H1 (cell line): ENCODE results near the gene GRK5. TPM values are rescaled to one million over a fixed set of nuclear protein-coding genes. Genes with fewer than 3 reads are reported as not detected.

Experiments used
- CTCF ChIA-PET: fragments of 300-600 bp; sonication (Branson Sonifier 250); formaldehyde crosslinking; loops from one replicate; lab custom pipeline; 2021; ENCODE audit not compliant: partially characterized antibody; lab: Charles Lee
- POLR2A ChIA-PET: fragments of 300-600 bp; sonication (Branson Sonifier 250); formaldehyde crosslinking; loops from one replicate; lab custom pipeline; 2021; ENCODE audit warnings: inconsistent platforms; ENCODE audit not compliant: partially characterized antibody; lab: Charles Lee
- DNase-seq, 2 experiments: peaks; one replicate each; pipeline versions ENCODE4 v3.0.0 to v3.0.0-alpha.2; 2010 to 2022; ENCODE audit warnings: low spot score in 2 of 2, low read depth in 1 of 2, mixed read lengths in 1 of 2
- FAIRE-seq: peaks from 2 replicates; lab custom pipeline; 2011; peaks lifted over from hg19 to GRCh38; lab: Jason Lieb, UNC
- H2AFZ ChIP-seq: 2 replicates; pipeline ENCODE4 v1.8.1; 2012; ENCODE audit warnings: low read length, inconsistent platforms
- H2AK5ac ChIP-seq: 2 replicates; pipeline ENCODE4 v1.6.1; 2013; ENCODE audit warnings: low read depth, low read length
- H2BK120ac ChIP-seq: replicated peaks from 2 replicates; pipeline ENCODE3; 2013; ENCODE audit warnings: low read depth, low read length, inconsistent platforms
- H2BK12ac ChIP-seq: 2 replicates; pipeline ENCODE4 v1.6.1; 2013; ENCODE audit warnings: low read depth, low read length
- H2BK15ac ChIP-seq: 2 replicates; pipeline ENCODE4 v1.6.1; 2013; ENCODE audit warnings: low read length
- H2BK20ac ChIP-seq: 2 replicates; pipeline ENCODE4 v1.6.1; 2013; ENCODE audit warnings: low read length
- H2BK5ac ChIP-seq: 2 replicates; pipeline ENCODE4 v1.6.1; 2013; ENCODE audit warnings: low read depth, low read length
- H3K14ac ChIP-seq: 2 replicates; pipeline ENCODE4 v1.6.1; 2013; ENCODE audit warnings: inconsistent platforms; ENCODE audit not compliant: insufficient read length
- H3K18ac ChIP-seq: 2 replicates; pipeline ENCODE4 v1.6.1; 2013; ENCODE audit warnings: low read length; ENCODE audit errors: extremely low read depth
- H3K23ac ChIP-seq: 2 replicates; pipeline ENCODE4 v1.6.1; 2013; ENCODE audit warnings: inconsistent platforms; ENCODE audit not compliant: insufficient read length
- H3K23me2 ChIP-seq: 2 replicates; pipeline ENCODE4 v1.6.1; 2013; ENCODE audit warnings: low read depth, low read length
- H3K27ac ChIP-seq: 2 replicates; pipeline ENCODE4 v1.6.1; 2011; ENCODE audit warnings: low read depth, low read length, inconsistent platforms
- H3K27me3 ChIP-seq, 4 experiments: replicated peaks in 1 of 4; 1 replicate in 1 of 4; 2 replicates in 3 of 4; pipeline versions ENCODE4 v1.6.1 to v1.8.1; 2011 to 2013; ENCODE audit warnings: low read length in 3 of 4, mild to moderate bottlenecking in 3 of 4, inconsistent platforms in 2 of 4, mixed read lengths in 2 of 4, moderate library complexity in 1 of 4; ENCODE audit not compliant: control insufficient read depth in 3 of 4, insufficient read depth in 3 of 4; ENCODE audit errors: extremely low read depth in 1 of 4
- H3K36me3 ChIP-seq, 4 experiments: 2 replicates each; pipeline versions ENCODE4 v1.6.1 to v1.8.1; 2011 to 2013; ENCODE audit warnings: mild to moderate bottlenecking in 4 of 4, low read length in 3 of 4, moderate library complexity in 2 of 4, control low read depth in 1 of 4, inconsistent platforms in 1 of 4; ENCODE audit not compliant: insufficient read depth in 4 of 4, control insufficient read depth in 2 of 4
- H3K4ac ChIP-seq: replicated peaks from 2 replicates; pipeline ENCODE3; 2013; ENCODE audit warnings: low read length, low read depth, mixed read lengths, inconsistent platforms; ENCODE audit not compliant: insufficient read length
- H3K4me1 ChIP-seq, 4 experiments: replicated peaks in 1 of 4; 1 replicate in 1 of 4; 2 replicates in 3 of 4; pipeline versions ENCODE4 v1.6.1 to v1.8.1; 2011 to 2013; ENCODE audit warnings: low read length in 3 of 4, inconsistent platforms in 2 of 4, mixed read lengths in 1 of 4; ENCODE audit not compliant: insufficient read depth in 4 of 4, control insufficient read depth in 3 of 4
- H3K4me2 ChIP-seq, 2 experiments: 2 replicates each; pipeline versions ENCODE4 v1.6.1 to v1.8.1; 2011 to 2013; ENCODE audit warnings: low read depth in 2 of 2, low read length in 2 of 2, control low read depth in 1 of 2, inconsistent platforms in 1 of 2, mild to moderate bottlenecking in 1 of 2; ENCODE audit not compliant: insufficient read depth in 1 of 2
- H3K4me3 ChIP-seq, 4 experiments: fragments of 200-600, 300-600 bp in 1 of 4; sonication (generic), shearing (Covaris generic), sonication (Bioruptor Twin) in 1 of 4; 2 replicates each; pipeline versions ENCODE4 v1.5.1 to v1.8.1; 2011 to 2016; ENCODE audit warnings: low read length in 4 of 4, low read depth in 3 of 4, control low read depth in 2 of 4, inconsistent platforms in 2 of 4, mild to moderate bottlenecking in 2 of 4, mixed read lengths in 1 of 4, moderate library complexity in 1 of 4; ENCODE audit not compliant: insufficient read depth in 2 of 4; ENCODE audit errors: extremely low read depth in 1 of 4
- H3K56ac ChIP-seq: replicated peaks from 2 replicates; pipeline ENCODE3; 2013; ENCODE audit warnings: low read depth, mild to moderate bottlenecking, mixed read lengths, low read length, inconsistent platforms; ENCODE audit not compliant: insufficient read length
- H3K79me1 ChIP-seq: 2 replicates; pipeline ENCODE4 v1.6.1; 2013; ENCODE audit warnings: low read depth, low read length, control low read depth
- H3K79me2 ChIP-seq, 2 experiments: 2 replicates each; pipeline versions ENCODE4 v1.6.1 to v1.8.1; 2012 to 2013; ENCODE audit warnings: low read length in 2 of 2, mild to moderate bottlenecking in 2 of 2, inconsistent platforms in 1 of 2; ENCODE audit not compliant: insufficient read depth in 2 of 2, control insufficient read depth in 1 of 2
- H3K9ac ChIP-seq, 4 experiments: replicated peaks in 1 of 4; 1 replicate in 1 of 4; 2 replicates in 3 of 4; pipeline versions ENCODE4 v1.6.1 to v1.8.1; 2011 to 2013; ENCODE audit warnings: low read depth in 3 of 4, low read length in 3 of 4, control low read depth in 2 of 4, mild to moderate bottlenecking in 2 of 4, moderate library complexity in 2 of 4, inconsistent platforms in 1 of 4; ENCODE audit errors: extremely low read depth in 1 of 4
- H3K9me3 ChIP-seq, 2 experiments: 2 replicates each; pipeline versions ENCODE4 v1.6.1 to v1.8.1; 2012 to 2013; ENCODE audit warnings: mild to moderate bottlenecking in 2 of 2, moderate library complexity in 2 of 2, control low read depth in 1 of 2, inconsistent platforms in 1 of 2, low read depth in 1 of 2, low read length in 1 of 2, mixed read lengths in 1 of 2; ENCODE audit not compliant: insufficient read depth in 2 of 2
- H4K20me1 ChIP-seq, 2 experiments: replicated peaks in 1 of 2; 2 replicates each; pipeline versions ENCODE3 to v1.8.1; 2011 to 2013; ENCODE audit warnings: inconsistent platforms in 2 of 2, low read length in 2 of 2, mild to moderate bottlenecking in 1 of 2; ENCODE audit not compliant: insufficient read depth in 2 of 2, control insufficient read depth in 1 of 2
- H4K5ac ChIP-seq: 2 replicates; pipeline ENCODE4 v1.6.1; 2013; ENCODE audit warnings: low read length, low read depth, mixed read lengths, inconsistent platforms; ENCODE audit not compliant: insufficient read length
- H4K8ac ChIP-seq: 2 replicates; pipeline ENCODE4 v1.8.0; 2013; ENCODE audit warnings: mild to moderate bottlenecking, moderate library complexity, low read length, inconsistent platforms; ENCODE audit not compliant: insufficient read depth; ENCODE audit errors: extremely low read depth
- H4K91ac ChIP-seq: replicated peaks from 2 replicates; pipeline ENCODE3; 2013; ENCODE audit warnings: low read length, mixed read lengths, inconsistent platforms; ENCODE audit not compliant: insufficient read length
- BCL11A ChIP-seq, 2 experiments: IDR thresholded peaks; one replicate each; pipeline ENCODE4 v1.6.1; 2011; ENCODE audit warnings: low read depth in 2 of 2, low read length in 2 of 2, mild to moderate bottlenecking in 2 of 2
- GTF2F1 ChIP-seq: IDR thresholded peaks from 2 replicates; pipeline ENCODE4 v1.6.1; 2012; ENCODE audit warnings: low read depth, low read length, improper control_type of control experiment, borderline replicate concordance
- JUN ChIP-seq: IDR thresholded peaks from 2 replicates; pipeline ENCODE4 v1.6.1; 2011; ENCODE audit warnings: low read depth, mild to moderate bottlenecking, improper control_type of control experiment, low read length
- NANOG ChIP-seq: IDR thresholded peaks from 2 replicates; pipeline ENCODE4 v1.6.1; 2011; ENCODE audit warnings: low read length, low read depth, mild to moderate bottlenecking, inconsistent platforms; ENCODE audit not compliant: insufficient read depth, poor library complexity, severe bottlenecking
- PHF8 ChIP-seq: fragments of 200-600 bp; sonication (generic); conservative IDR thresholded peaks from 2 replicates; pipeline ENCODE4 v1.7.1; 2012; ENCODE audit warnings: low read depth, mild to moderate bottlenecking, inconsistent platforms, low read length, moderate library complexity
- RNF2 ChIP-seq: fragments of 200-900, 300-1000 bp; sonication (generic); IDR thresholded peaks from 2 replicates; pipeline ENCODE4 v1.7.1; 2016; ENCODE audit warnings: borderline replicate concordance, low read depth, mild to moderate bottlenecking, antibody characterized with exemption, low read length; ENCODE audit not compliant: poor library complexity, severe bottlenecking; ENCODE audit errors: missing control alignments
- SAP30 ChIP-seq: fragments of 300-600 bp; sonication (generic); IDR thresholded peaks from 2 replicates; pipeline ENCODE4 v1.7.1; 2012; ENCODE audit warnings: low read length, moderate library complexity, mild to moderate bottlenecking, inconsistent platforms; ENCODE audit not compliant: insufficient read depth, insufficient replicate concordance
- SIN3A ChIP-seq, 2 experiments: IDR thresholded peaks in 1 of 2; conservative IDR thresholded peaks in 1 of 2; 2 replicates each; pipeline ENCODE4 v1.6.1; 2011 to 2012; ENCODE audit warnings: low read length in 2 of 2, improper control_type of control experiment in 1 of 2, low read depth in 1 of 2, mild to moderate bottlenecking in 1 of 2
- SIRT6 ChIP-seq: IDR thresholded peaks from one replicate; pipeline ENCODE4 v1.7.1; 2012; ENCODE audit warnings: low read length, inconsistent platforms
- SP1 ChIP-seq: IDR thresholded peaks from 2 replicates; pipeline ENCODE4 v1.6.1; 2011; ENCODE audit warnings: low read depth, low read length
- TAF7 ChIP-seq: optimal IDR thresholded peaks from 2 replicates; pipeline ENCODE3; 2011; ENCODE audit warnings: low read depth, mild to moderate bottlenecking, inconsistent platforms, low read length, moderate library complexity, borderline replicate concordance
- TCF12 ChIP-seq: IDR thresholded peaks from 2 replicates; pipeline ENCODE4 v1.6.1; 2011; ENCODE audit warnings: low read depth, mild to moderate bottlenecking, low read length
- WGBS, 2 experiments: shearing (Covaris generic) in 1 of 2; methylation state at CpG; one replicate each; pipeline versions ENCODE4 v1.1.6 to v1.1.7; 2013 to 2015; ENCODE audit warnings: low lambda C conversion rate in 2 of 2, mixed read lengths in 2 of 2, inconsistent platforms in 1 of 2, low coverage in 1 of 2, missing lambda C conversion rate in 1 of 2; ENCODE audit not compliant: insufficient replicate concordance in 2 of 2, insufficient coverage in 1 of 2, insufficient read length in 1 of 2; ENCODE audit errors: extremely low coverage in 1 of 2, missing lambda C conversion rate in 1 of 2; 5-methylcytosine and 5-hydroxymethylcytosine counted together
- polyA plus RNA-seq, 7 experiments: library from polyadenylated mRNA; depleted of rRNA in 3 of 7; stranded (reverse) in 5 of 7; unstranded in 2 of 7; fragments of >200 nt in 5 of 7; fragments of 200-250 nt in 2 of 7; gene quantifications; 1 replicate in 5 of 7; 2 replicates in 1 of 7; 4 replicates in 1 of 7; pipeline versions ENCODE4 v1.2.1 to v1.2.3, GENCODE V29; 2011 to 2013; ENCODE audit warnings: missing spikeins in 2 of 7, mixed read lengths in 2 of 7
- total RNA-seq: library from RNA; stranded (reverse); fragmentation: NEBNext Ultra II Directional; extraction: Animal tissue kit (Norgen Biotek cat#: 25700); gene quantifications from 2 replicates; pipeline ENCODE4 v1.2.1, GENCODE V29; 2021

The GRK5 gene
- total and polyA plus RNA-seq, 2 of the 8 experiments (the other 6 are each of a cell fraction or from before 2014, with no cell fraction given): 0.54 to 2.5 TPM

GRCh38 chr10:119241066-119241465, 33.7 kb downstream of the GRK5 start:
- FAIRE-seq (no peak), DNase-seq (no peak)
- Histone ChIP-seq H3K23ac (no peak overlapping the region), H3K9ac (no peak overlapping the region), H3K56ac (no peak overlapping the region), H3K79me1 (no peaks in the 10 kb centered on the region), H2BK120ac (no peak overlapping the region), H3K4me3 (no peak overlapping the region), H4K91ac (no peak overlapping the region), H3K4me2 (no peak overlapping the region), H2AK5ac (no peak overlapping the region), H3K9me3 (no peaks in the 10 kb centered on the region), H4K8ac (no peak overlapping the region), H2BK12ac (no peak overlapping the region), H4K5ac (no peak overlapping the region), H2AFZ (no peak overlapping the region), H3K36me3 (no peaks in the 10 kb centered on the region), H4K20me1 (peaks cover 0 to 2% of the 10 kb centered on the region in 2 experiments), H2BK15ac (no peak overlapping the region), H3K23me2 (no peaks in the 10 kb centered on the region), H2BK5ac (no peak overlapping the region; the same call in 1 of the 2 replicates), H3K27ac (no peak overlapping the region), H2BK20ac (no peak overlapping the region), H3K4me1 (peaks cover 2 to 13% (median 6%) of the 10 kb centered on the region in 4 experiments; a peak in 4 of 7 replicates), H3K14ac (no peak overlapping the region), H3K18ac (0 out of 2 replicates have a peak overlapping the region, but pooled peaks have one; percentile 6), H3K4ac (no peak overlapping the region), H3K79me2 (no peaks in the 10 kb centered on the region), H3K27me3 (no peaks in the 10 kb centered on the region)
- ChIA-PET CTCF (interaction anchor here (1.1 to 2.2 kb wide), 8 partner anchors 10 to 175 kb away, joined by 3 to 7 read pairs (median 4); partner anchors contain the start of gene GRK5), POLR2A (no interaction called here)
- WGBS, 2 experiments: 96% methylated on average over 12 of the region's 12 CpGs; no CpG with 5 or more reads in 1 of the 2 experiments
- TF ChIP-seq JUN (no peak), PHF8 (no peak), BCL11A (IDR thresholded peaks at IDR 0.05; ENCODE audit: low read depth in 2 of 2, low read length in 2 of 2) (no peak), SAP30 (no peak), TAF7 (no peak), NANOG (no peak), TCF12 (no peak), GTF2F1 (no peak), SIN3A (conservative IDR thresholded peaks at IDR 0.05 in 1 of 2, IDR thresholded peaks at IDR 0.05 in 1 of 2; ENCODE audit: low read depth in 1 of 2, low read length in 2 of 2) (no peak), SIRT6 (no peak), RNF2 (no peak), SP1 (no peak)
